K562 (cell line): ENCODE measurements around the gene BOLA3. TPM values are rescaled to one million over a fixed set of nuclear protein-coding genes. Genes with fewer than 3 reads are reported as not detected.
A peak's percentile ranks its signal among the peaks of the same experiment; 100 is the strongest.

Experiments
- BRF1 ChIP-seq: IDR thresholded peaks from 3 replicates; pipeline ENCODE4 v1.6.1; 2011; ENCODE audit warnings: borderline replicate concordance, mild to moderate bottlenecking; ENCODE audit not compliant: insufficient read length; ENCODE audit errors: extremely low read depth
- CEBPZ ChIP-seq: fragments of 150-350 bp; IDR thresholded peaks from 2 replicates; pipeline ENCODE4 v1.6.1; 2014; ENCODE audit warnings: low read depth, mild to moderate bottlenecking, low read length, borderline replicate concordance
- CTBP1 ChIP-seq: fragments of 450-650 bp; IDR thresholded peaks from 2 replicates; pipeline ENCODE4 v1.6.1; 2016; ENCODE audit warnings: borderline replicate concordance
- EWSR1 ChIP-seq: fragments of 450-650 bp; IDR thresholded peaks from 2 replicates; pipeline ENCODE4 v1.6.1; 2018; ENCODE audit warnings: borderline replicate concordance, mild to moderate bottlenecking, low read depth, moderate library complexity; ENCODE audit not compliant: partially characterized antibody
- GABPB1 ChIP-seq: sonication (generic); formaldehyde crosslinking; IDR thresholded peaks from 2 replicates; pipeline ENCODE4 v1.8.0; 2022; ENCODE audit warnings: mild to moderate bottlenecking, missing genetic modification reagents
- HLTF ChIP-seq: fragments of 450-650 bp; IDR thresholded peaks from 2 replicates; pipeline ENCODE4 v1.6.1; 2016
- HNRNPL ChIP-seq: fragments of 200-400 bp; formaldehyde crosslinking; IDR thresholded peaks from 2 replicates; pipeline ENCODE4 v1.6.1; 2017; ENCODE audit warnings: low read depth, mild to moderate bottlenecking, low read length
- NFRKB ChIP-seq: fragments of 450-650 bp; IDR thresholded peaks from 2 replicates; pipeline ENCODE4 v1.6.1; 2016; ENCODE audit warnings: low read depth
- NR1H2 ChIP-seq: sonication (generic); formaldehyde crosslinking; IDR thresholded peaks from 2 replicates; pipeline ENCODE4 v1.4.0; 2020; ENCODE audit warnings: mild to moderate bottlenecking, missing genetic modification reagents
- PREB ChIP-seq: sonication (generic); formaldehyde crosslinking; IDR thresholded peaks from 2 replicates; pipeline ENCODE4 v1.8.1; 2023; ENCODE audit warnings: mild to moderate bottlenecking, missing genetic modification reagents
- PTTG1 ChIP-seq: fragments of 450-650 bp; IDR thresholded peaks from 2 replicates; pipeline ENCODE4 v1.6.1; 2016; ENCODE audit warnings: low read depth, mild to moderate bottlenecking, missing genetic modification characterization, missing compliant biosample characterization
- SOX6 ChIP-seq: fragments of 450-650 bp; IDR thresholded peaks from 2 replicates; pipeline ENCODE4 v1.6.1; 2014; ENCODE audit warnings: mild to moderate bottlenecking
- SP1 ChIP-seq: sonication (generic); formaldehyde crosslinking; IDR thresholded peaks from 2 replicates; pipeline ENCODE4 v1.8.1; 2022; ENCODE audit warnings: mild to moderate bottlenecking, missing genetic modification reagents
- TRIM28 ChIP-seq: fragments of 450-650 bp; IDR thresholded peaks from 2 replicates; pipeline ENCODE4 v1.6.1; 2017
- UBTF ChIP-seq, 2 experiments: IDR thresholded peaks; 2 replicates each; pipeline ENCODE4 v1.6.1; 2012; ENCODE audit warnings: improper control_type of control experiment in 2 of 2, low read depth in 2 of 2, low read length in 2 of 2, borderline replicate concordance in 1 of 2
- ZBTB2 ChIP-seq: fragments of 450-650 bp; IDR thresholded peaks from 2 replicates; pipeline ENCODE4 v1.6.1; 2016; ENCODE audit warnings: antibody characterized with exemption
- ZBTB5 ChIP-seq: fragments of 450-650 bp; IDR thresholded peaks from 2 replicates; pipeline ENCODE4 v1.6.1; 2017; ENCODE audit warnings: antibody characterized with exemption
- polyA plus RNA-seq, 8 experiments: library from polyadenylated mRNA; depleted of rRNA in 4 of 8; stranded (reverse) in 5 of 8; unstranded in 3 of 8; fragments of >200 nt; fragmentation: Nextera tagmentation in 2 of 8; fragmentation: Illumina TruSeq in 1 of 8; extraction: Ambion mirVana in 2 of 8; extraction: Trizol in 1 of 8; gene quantifications; 2 replicates each; pipeline versions ENCODE4 v1.2.1 to v1.2.3, GENCODE V29; 2011 to 2014; ENCODE audit warnings: inconsistent platforms in 1 of 8, missing spikeins in 1 of 8
- total RNA-seq, 7 experiments: library from RNA; depleted of rRNA in 6 of 7; stranded (reverse); fragments of >200 nt in 6 of 7; fragmentation: Illumina TruSeq in 2 of 7; extraction: Trizol in 2 of 7; gene quantifications; 2 replicates each; pipeline versions ENCODE4 v1.2.1 to v1.2.3, GENCODE V29; 2011 to 2021; ENCODE audit warnings: low replicate concordance in 1 of 7

Gene BOLA3
- total and polyA plus RNA-seq, 9 of the 15 experiments (the other 6 are each of a cell fraction or from before 2014, with no cell fraction given) = 149 to 619 (median 255) TPM

GRCh38 chr2:74119912-74120825 is 27.5 kb downstream of the BOLA3 start (continued):
- peak; percentile 98 for TF ChIP-seq NFRKB
- peak; percentile 94 for TF ChIP-seq GABPB1 (CRISPR knock-in tag)
- no peak for TF ChIP-seq PREB (CRISPR knock-in tag)
- no peak for TF ChIP-seq HNRNPL
- no peak for TF ChIP-seq CEBPZ
- no peak for TF ChIP-seq EWSR1
- peak; percentile 83; the same call in 1 of the 2 replicates for TF ChIP-seq TRIM28
- TF ChIP-seq ZBTB5 = no peak
- TF ChIP-seq SP1 (CRISPR knock-in tag) = peak; percentile 75
- TF ChIP-seq ZBTB2 = no peak
- 0 out of 2 replicates have a peak, but pooled peaks have one; percentile 78 for TF ChIP-seq HLTF
- no peak for TF ChIP-seq BRF1
- peak; percentile 88; the same call in 1 of the 2 replicates for TF ChIP-seq CTBP1
- no peak for TF ChIP-seq PTTG1 (tag)
- TF ChIP-seq UBTF (IDR thresholded peaks at IDR 0.05; ENCODE audit: borderline replicate concordance in 1 of 2, low read depth in 2 of 2, low read length in 2 of 2) = peak in 1 of 2 experiments; percentile 79; a peak in 2 of 4 replicates
- TF ChIP-seq SOX6 = peak; percentile 80
- TF ChIP-seq NR1H2 (CRISPR knock-in tag) = no peak
